Endothelial cell of umbilical vein (primary cell): ENCODE measurements around the gene SURF1.

Source experiments
- POLR2A ChIP-seq: IDR thresholded peaks from 2 replicates; pipeline ENCODE4 v1.6.1; 2012; ENCODE audit warnings: low read depth, mild to moderate bottlenecking, control low read depth, low read length
- TF ChIP-seq, protein P1 (sequence below), 2 donors: IDR thresholded peaks; 1 replicate in 1 of 2; 2 replicates in 1 of 2; pipeline ENCODE4 v1.5.1; 2011; ENCODE audit warnings: low read length in 2 of 2, mild to moderate bottlenecking in 2 of 2, moderate library complexity in 2 of 2, control low read depth in 1 of 2, inconsistent platforms in 1 of 2, low read depth in 1 of 2; ENCODE audit not compliant: insufficient read depth in 1 of 2; ENCODE audit errors: extremely low read depth in 1 of 2

DNA sequence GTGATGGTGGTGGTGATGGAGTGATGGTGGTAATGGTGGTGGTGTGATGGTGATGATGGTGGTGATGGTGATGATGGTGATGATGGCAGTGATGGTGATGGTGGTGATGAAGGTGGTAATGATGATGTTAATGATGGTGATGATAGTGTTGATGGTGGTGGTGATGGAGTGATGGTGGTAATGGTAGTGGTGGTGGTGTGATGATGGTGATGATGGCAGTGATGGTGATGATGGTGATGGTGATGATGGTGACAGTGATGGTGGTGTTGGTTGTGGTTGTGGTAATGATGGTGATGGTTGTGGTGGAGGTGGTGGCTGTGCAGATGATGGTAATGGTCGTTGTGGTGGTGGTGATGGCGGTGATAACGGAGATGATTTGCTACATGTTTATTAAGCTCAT is 27.2 kb upstream of the SURF1 start:
- no peak for TF ChIP-seq POLR2A
- TF ChIP-seq, protein P1, sequence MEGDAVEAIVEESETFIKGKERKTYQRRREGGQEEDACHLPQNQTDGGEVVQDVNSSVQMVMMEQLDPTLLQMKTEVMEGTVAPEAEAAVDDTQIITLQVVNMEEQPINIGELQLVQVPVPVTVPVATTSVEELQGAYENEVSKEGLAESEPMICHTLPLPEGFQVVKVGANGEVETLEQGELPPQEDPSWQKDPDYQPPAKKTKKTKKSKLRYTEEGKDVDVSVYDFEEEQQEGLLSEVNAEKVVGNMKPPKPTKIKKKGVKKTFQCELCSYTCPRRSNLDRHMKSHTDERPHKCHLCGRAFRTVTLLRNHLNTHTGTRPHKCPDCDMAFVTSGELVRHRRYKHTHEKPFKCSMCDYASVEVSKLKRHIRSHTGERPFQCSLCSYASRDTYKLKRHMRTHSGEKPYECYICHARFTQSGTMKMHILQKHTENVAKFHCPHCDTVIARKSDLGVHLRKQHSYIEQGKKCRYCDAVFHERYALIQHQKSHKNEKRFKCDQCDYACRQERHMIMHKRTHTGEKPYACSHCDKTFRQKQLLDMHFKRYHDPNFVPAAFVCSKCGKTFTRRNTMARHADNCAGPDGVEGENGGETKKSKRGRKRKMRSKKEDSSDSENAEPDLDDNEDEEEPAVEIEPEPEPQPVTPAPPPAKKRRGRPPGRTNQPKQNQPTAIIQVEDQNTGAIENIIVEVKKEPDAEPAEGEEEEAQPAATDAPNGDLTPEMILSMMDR (IDR thresholded peaks at IDR 0.05; ENCODE audit: extremely low read depth in 1 of 2, insufficient read depth in 1 of 2, low read depth in 1 of 2, low read length in 2 of 2), result no peak
